HG02852 (cell line): ENCODE results near the gene GRIK1.
"Not testable (repeated sequence)": the region's sequence is repeated elsewhere in the genome, so short reads cannot be mapped to it uniquely, and the experiment has no call there.

Experiments used
- ATAC-seq: cut with Tn5 transposase; IDR thresholded peaks from one replicate; pipeline ENCODE4 v1.9.1; 2021; ENCODE audit warnings: mild to moderate bottlenecking, moderate library complexity; ENCODE audit not compliant: unreplicated experiment

Gene GRIK1

GRCh38 chr21:29624776-29625175 is 315.0 kb downstream of the GRIK1 start:
- no peak for ATAC-seq

- ATAC-seq: no peak
These were observed 318.3 kb downstream of the GRIK1 start for GRCh38 chr21:29621525-29621924.

DNA sequence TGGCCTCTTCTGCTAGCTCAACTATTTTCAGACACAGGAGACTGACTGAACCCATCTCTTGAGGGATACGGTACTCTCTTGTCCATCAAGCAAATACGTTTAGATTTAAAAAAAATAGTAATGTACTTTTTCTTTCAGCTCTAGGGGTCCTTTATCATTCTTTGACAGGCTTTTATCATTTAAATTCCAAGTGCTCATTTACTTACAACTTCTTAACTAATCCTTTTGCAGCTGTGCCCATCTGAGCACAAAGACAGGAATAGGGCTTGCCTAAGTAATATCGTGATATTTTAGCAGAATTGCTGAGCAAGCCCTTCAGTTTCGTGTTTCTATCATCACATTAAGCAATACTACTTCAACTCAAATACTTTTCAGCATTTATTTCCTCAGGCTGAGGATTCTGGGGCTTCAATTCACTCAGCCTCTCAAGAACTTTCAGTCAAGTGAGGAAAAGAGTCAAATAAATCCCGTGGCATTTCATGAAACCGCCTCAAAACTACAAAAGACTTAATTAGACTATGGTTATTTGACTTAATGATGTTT is 323.5 kb downstream of the GRIK1 start:
- ATAC-seq: no peak

- no peak for ATAC-seq
These were observed 325.9 kb downstream of the GRIK1 start for GRCh38 chr21:29613877-29614276.

- no peak for ATAC-seq
These were observed 326.8 kb downstream of the GRIK1 start for GRCh38 chr21:29613021-29613420.

- no peak for ATAC-seq
These were observed 328.9 kb downstream of the GRIK1 start for GRCh38 chr21:29610779-29611360.

DNA sequence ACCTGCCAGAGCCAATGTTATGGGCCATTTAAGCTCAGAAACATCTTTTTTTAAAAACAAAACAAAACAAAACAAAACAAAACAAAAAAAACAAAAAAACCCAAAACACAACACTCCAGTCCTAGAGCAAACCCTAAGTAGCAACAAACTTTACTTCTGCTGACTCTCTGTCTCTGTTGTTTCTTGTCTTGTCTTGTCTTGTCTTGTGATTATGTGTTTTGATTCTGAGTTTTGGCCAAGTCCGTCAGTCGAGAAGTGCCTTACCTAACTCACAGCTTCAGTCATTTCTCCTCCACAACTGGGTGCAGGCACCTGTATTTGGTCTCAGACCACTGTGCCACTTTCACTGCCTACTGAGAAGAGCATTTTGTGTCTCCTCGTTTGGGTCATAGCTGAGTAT is 333.2 kb downstream of the GRIK1 start:
- ATAC-seq: no peak

- not testable (repeated sequence) for ATAC-seq
These were observed 334.6 kb downstream of the GRIK1 start for GRCh38 chr21:29605219-29605618.

GRCh38 chr21:29604076-29604475 is 335.7 kb downstream of the GRIK1 start:
- ATAC-seq: no peak

DNA sequence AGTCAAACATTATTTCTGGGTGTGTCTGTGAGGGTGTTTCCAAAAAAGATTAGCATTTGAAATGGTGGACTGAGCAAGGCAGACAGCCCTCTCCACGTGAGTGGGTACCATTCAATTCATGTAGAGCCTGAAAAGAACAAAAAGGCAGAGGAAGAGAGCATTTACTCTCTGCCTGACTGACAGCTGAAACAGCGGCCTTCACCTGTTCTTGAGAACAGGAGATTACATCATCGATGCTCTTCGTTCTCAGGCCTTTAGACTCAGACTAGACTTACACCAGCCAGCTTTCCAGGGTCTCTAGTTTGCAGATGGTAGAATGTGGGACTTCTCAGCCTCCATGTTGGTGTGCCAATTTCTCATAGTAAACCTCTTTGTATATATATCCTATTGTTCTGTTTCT is 338.7 kb downstream of the GRIK1 start:
- ATAC-seq: no peak

- no peak for ATAC-seq
These were observed 353.1 kb downstream of the GRIK1 start for GRCh38 chr21:29586696-29587095.

- no peak for ATAC-seq
These were observed 354.3 kb downstream of the GRIK1 start for GRCh38 chr21:29585462-29585861.

DNA sequence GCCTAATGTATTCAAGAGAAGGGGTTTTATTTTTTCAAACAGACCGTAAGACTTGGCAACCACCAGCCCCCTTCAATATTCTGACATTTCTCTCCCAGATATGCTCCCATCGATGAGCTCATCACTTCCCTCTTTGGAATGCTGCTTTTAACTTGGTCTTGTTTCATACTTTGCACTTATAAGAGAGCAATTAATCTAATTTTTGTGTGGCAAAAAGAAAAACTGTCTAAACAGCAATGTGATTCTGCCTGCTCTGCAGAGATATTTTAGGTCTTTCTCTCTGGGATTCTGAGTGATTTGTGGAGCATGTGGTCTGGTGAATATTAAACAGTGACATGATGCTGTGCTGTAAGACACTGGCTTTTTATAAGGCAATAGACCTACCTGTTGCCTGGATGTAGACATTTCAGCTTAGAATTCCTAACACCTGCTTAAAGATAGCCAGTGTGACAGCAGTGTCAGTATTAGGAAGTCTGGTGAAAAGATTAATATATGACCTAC is 356.3 kb downstream of the GRIK1 start:
- ATAC-seq: no peak

DNA sequence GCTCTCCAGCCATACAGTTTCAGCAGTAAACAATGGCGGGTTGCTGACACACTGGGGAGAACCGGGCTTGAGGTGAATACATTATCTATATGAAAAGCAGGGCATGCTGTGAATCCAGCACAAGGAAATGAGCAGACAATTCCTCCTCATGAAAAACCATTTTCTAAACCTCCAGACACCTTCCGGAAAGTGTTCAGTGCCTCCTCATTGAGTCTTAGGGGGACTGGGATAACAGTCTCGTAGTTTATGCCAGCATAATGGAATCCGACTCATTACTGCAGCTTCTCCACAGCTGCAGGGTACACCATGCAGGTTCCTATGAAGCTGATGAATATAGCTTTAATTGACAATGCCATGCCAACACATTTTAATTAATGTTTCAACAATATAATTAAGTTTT is 356.9 kb downstream of the GRIK1 start:
- ATAC-seq: no peak

GRCh38 chr21:29581393-29581792 is 358.4 kb downstream of the GRIK1 start:
- ATAC-seq: no peak

GRCh38 chr21:29580732-29581285 is 359.0 kb downstream of the GRIK1 start:
- no peak for ATAC-seq

DNA sequence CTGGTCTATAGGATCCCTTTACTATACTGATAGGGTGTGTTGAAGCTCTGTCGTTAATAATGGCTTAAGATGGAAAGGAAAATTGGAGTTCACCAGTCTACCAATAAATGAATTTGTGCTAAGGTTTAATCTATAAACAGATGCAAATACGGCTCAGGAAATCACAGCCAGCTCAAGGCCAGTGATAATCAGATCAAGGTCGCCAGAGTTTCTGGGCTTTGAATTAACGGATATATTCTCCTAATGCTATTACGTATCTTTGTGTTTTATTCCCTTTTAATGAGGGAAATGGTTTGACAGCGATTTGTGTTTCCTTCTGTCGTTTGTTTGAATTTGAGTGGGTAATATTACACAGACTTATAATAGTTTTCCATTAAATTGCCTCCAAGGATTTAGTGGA is 361.5 kb downstream of the GRIK1 start:
- ATAC-seq: no peak

GRCh38 chr21:29571949-29572348 is 367.8 kb downstream of the GRIK1 start:
- no peak for ATAC-seq

GRCh38 chr21:29568020-29568697 is 371.6 kb downstream of the GRIK1 start:
- no peak for ATAC-seq

GRCh38 chr21:29557931-29558725 is 381.7 kb downstream of the GRIK1 start:
- ATAC-seq: no peak

GRCh38 chr21:29557200-29557599 is 382.6 kb downstream of the GRIK1 start:
- ATAC-seq: no peak
